Activated naive CD8-positive, alpha-beta T cell treated with anti-CD3 and anti-CD28 coated beads, Interleukin-2, amount 50 U/mL, for 16 hours (primary cell): ENCODE data around the gene RFLNA.

Experiments used
- DNase-seq: peaks from one replicate; pipeline ENCODE4 v3.0.0-alpha.2; 2020; ENCODE audit warnings: low read depth, low spot score

Gene RFLNA

GRCh38 chr12:124303579-124304313 lies 8.9 kb downstream of the RFLNA start:
- no peak for DNase-seq

DNA sequence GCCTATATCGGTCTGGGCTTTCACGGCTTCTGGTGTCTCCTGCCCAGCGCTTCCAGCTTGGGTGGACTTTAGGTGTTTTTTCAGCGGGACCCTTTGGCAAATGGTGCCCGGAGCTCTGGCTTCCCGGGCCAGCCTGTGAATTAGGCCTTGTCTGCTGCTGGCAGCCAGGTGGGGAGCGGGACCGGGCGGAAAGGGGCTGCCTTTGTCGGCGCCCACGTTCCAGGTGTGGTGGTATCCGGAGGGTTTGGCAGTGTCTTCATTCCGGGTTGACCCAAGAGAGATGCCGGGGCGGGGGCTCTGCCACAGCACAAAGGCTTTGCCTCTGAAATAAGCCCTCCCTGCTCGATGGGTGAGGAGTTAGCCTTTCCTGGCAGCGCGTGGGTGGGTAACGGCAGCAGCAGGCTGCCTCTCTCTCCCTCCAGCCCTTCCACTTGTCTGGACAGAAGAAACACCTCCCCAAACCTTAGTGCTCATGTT lies 9.5 kb downstream of the RFLNA start:
- DNase-seq = no peak

GRCh38 chr12:124305136-124305535 lies 10.2 kb downstream of the RFLNA start:
- no peak for DNase-seq

- no peak for DNase-seq
Observed at GRCh38 chr12:124305776-124306685, 11.1 kb downstream of the RFLNA start.

DNA sequence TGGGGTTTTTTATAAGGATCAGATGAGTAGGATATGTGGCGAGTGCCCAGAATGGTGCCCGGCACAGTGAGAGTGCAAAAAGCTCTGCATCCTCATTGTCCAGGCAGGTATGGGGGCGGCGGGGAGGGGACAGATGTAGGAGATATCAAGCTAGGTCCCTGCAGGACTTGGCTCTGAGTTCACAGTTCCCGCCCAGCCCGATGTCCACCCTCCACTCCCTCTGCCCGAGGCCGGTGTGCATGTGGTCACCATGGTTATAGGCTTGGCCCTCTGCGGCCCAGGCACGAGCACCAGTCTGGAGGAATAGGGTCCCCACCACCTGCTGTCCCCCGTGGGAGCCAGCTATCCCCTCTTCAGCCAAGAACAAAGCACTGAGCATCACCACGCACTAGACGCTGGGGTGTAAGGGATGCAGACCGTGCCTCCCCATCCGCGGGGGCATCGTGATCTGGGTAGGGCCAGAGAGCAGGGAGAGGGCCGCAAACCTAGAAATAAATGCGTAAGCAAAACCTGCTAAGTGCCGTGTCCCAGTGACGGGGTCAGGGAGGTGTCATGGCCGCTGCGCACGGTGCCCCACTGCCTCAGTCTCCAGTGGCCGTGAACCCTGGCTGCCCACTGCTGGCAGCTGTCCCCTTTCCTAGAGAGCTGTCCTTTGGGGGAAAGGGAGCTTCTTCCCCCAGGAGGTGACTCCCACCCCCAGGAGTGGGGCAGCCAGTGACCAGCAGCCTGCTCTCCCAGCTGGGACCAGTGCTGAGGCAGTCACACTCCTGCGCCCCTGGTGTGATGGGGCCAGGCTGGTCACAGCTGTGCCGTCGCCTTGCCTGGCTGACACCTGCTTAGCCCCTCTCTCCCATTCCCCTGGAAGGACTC lies 12.0 kb downstream of the RFLNA start:
- DNase-seq = no peak

GRCh38 chr12:124307556-124307825 lies 12.6 kb downstream of the RFLNA start:
- DNase-seq = no peak

- DNase-seq = no peak
Observed at GRCh38 chr12:124308741-124309140, 13.8 kb downstream of the RFLNA start.

DNA sequence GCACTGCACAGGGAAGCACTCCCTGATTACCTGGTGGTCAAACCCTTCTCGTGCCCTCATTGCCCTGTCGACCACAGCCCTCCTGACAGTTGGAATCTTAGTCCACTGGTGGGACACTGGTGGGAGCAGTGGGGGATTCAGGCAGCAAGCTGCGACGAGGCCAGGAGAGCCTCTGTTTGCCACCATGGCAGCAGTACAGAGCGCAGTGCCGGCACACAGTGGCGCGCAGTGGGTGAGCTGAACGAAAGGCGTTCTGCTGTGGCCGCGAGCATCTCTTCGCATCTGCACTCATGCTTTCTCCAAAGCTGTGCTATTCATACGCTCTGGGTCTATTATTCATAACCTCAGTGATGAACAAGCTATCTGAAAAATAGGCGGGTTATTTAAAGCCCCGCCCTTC lies 14.3 kb downstream of the RFLNA start:
- DNase-seq = no peak

- DNase-seq = no peak
Observed at GRCh38 chr12:124309744-124310143, 14.9 kb downstream of the RFLNA start.

DNA sequence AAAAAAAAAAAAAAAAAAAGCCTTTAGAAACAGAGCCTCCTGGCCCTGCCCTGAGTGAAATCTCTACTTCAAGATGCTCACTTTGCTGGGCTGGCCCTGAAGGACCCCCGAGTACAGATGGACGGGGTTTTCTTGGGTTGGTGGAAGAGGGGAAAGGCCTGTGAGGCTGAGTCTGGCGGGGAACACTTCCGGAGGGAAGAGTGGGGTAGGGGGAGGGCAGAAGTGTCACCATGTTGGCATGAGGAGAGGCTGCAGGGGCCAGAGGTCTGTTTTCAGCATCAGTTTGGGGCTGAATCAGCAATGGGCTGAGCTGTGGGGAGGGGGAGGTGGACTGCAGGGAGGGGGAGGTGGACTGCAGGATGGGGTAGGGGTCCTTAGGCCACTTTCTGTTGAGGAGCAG lies 15.3 kb downstream of the RFLNA start:
- no peak for DNase-seq

- no peak for DNase-seq
Observed at GRCh38 chr12:124310785-124311184, 15.9 kb downstream of the RFLNA start.

GRCh38 chr12:124311292-124312109 lies 16.6 kb downstream of the RFLNA start:
- DNase-seq = no peak

DNA sequence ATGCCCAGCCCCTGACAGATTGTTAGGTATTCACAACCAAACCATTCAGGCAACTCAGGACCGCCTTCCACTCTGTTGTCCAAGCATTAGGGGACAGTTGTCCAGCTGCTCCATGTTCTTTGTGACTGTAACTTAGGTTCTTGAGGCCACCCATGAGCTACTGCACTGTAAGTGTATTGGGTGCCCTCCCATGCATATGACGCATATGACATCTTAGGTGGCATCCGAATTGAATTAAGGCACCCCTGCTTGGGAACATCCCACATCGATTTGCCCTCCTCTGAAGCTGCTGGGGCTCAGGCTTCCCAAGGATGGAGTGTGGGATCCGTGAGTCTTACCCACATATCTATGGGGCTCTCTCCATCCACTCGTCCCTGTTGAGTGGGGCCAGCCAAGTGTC lies 17.7 kb downstream of the RFLNA start:
- no peak for DNase-seq

DNA sequence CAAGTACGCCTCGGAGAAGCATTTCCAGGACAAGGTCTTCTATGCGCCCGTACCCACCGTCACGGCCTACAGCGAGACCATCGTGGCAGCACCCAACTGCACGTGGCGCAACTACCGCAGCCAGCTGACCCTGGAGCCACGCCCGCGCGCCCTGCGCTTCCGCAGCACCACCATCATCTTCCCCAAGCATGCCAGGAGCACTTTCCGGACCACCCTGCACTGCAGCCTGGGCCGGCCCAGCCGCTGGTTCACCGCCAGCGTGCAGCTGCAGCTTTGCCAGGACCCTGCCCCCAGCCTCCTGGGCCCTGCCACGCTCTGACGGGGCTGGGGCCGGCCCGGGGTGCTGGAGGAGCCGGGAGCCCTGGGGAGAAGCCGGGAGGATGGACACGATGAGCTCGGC lies 19.3 kb downstream of the RFLNA start:
- no peak for DNase-seq

DNA sequence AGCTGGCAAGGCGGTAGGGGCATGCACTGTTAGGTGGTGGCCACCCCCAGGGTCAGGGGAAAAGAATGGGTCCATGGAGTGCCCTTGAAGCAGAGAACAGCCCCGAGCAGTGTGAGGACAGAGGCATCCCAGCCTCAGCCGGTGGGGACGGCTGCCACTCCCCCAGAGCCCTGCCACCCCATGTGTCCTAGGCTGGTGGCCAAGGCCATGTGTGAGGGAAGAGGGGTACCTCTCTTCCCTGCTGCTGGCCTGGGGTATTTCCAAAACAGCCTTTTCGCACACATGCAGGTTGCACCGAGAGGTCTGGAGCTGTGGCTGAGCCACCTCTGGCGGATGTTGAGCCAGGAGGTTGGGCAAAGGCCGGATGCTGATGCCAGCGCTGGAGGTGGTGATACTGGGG lies 19.9 kb downstream of the RFLNA start:
- DNase-seq = no peak

DNA sequence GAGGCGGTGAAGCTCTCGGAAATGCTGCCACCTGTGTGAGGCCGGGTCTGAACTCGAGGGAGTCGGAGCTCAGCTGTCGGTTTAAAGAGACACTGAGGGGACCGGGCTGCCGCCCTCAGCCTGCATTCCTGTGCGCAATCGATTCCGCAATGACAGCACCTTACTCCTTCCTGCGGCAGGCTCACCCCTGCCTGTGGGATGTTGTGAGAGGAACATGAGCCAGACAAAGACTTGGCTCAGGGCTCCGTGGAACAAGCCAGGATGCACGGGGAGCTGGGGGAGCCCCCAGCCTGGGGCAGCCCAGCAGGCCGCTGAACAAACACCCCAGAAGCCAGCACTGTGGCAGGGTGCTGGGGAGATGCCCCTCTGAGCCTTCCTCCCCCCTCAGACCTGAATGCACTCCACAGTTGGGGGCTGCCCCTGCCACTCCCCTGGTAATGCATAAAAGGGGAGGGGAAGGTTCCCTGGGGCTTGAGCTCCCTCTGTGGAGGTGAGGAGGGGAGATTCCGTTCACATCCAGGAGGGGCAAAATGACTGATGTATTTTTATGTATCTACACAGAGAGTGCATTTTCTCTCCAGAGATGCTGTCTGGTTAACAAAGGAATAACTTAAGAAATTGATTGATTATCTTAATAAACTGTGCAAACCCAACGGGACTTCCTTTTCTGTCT lies 20.6 kb downstream of the RFLNA start:
- DNase-seq = no peak

DNA sequence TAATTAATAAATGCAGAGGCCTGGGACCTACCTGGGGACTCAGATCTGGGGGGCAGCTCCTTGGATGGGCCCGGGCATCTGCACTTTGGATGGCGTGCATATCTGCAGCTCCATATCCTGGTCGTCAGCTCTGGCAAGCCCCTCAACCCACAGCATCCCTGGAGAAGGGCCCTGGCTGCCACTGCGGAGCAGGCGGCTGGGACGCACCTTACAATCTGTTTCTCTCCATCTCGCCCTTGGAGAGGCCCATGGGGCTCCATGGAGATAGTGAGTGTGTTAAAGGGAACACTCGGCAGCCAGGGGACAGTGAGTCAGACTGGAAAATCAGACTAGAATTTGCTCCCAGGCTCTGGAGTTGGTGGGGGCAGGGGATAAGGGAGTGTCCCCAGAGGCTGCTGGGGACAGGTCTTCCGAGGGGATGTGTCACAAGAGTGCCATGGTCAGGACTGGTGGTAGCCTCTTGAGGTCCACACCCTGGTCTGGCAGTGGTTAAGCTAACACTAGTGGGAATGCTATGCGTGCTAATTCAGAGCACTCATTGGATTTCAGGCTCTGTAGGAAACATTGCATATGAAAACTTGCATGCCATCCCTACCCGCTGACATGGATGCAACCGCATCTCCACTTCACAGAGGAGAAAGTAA lies 21.5 kb downstream of the RFLNA start:
- DNase-seq = no peak

GRCh38 chr12:124317400-124317799 lies 22.5 kb downstream of the RFLNA start:
- DNase-seq = no peak

GRCh38 chr12:124318278-124319020 lies 23.6 kb downstream of the RFLNA start:
- DNase-seq = no peak
